Raji (cell line): ENCODE measurements around the gene ARL2.
A peak's percentile ranks its signal among the peaks of the same experiment; 100 is the strongest.

Experiments used
- POLR2A ChIP-seq: IDR thresholded peaks from 2 replicates; pipeline ENCODE4 v1.6.1; 2011; ENCODE audit warnings: low read depth, low read length, control low read depth; ENCODE audit not compliant: insufficient read depth

The ARL2 gene

GRCh38 chr11:64998690-64999431 lies 15.1 kb upstream of the ARL2 start:
- TF ChIP-seq POLR2A: no peak

- no peak for TF ChIP-seq POLR2A
These were observed 14.5 kb upstream of the ARL2 start for GRCh38 chr11:64999478-64999877.

GRCh38 chr11:65002706-65003105 lies 11.3 kb upstream of the ARL2 start:
- no peak for TF ChIP-seq POLR2A

- TF ChIP-seq POLR2A: no peak
These were observed 10.7 kb upstream of the ARL2 start for GRCh38 chr11:65003282-65003681.

- no peak for TF ChIP-seq POLR2A
These were observed 5.9 kb upstream of the ARL2 start for GRCh38 chr11:65008016-65008415.

GRCh38 chr11:65008873-65009272 lies 5.1 kb upstream of the ARL2 start:
- TF ChIP-seq POLR2A: no peak

- TF ChIP-seq POLR2A: no peak
These were observed 651 bp upstream of the ARL2 start for GRCh38 chr11:65013130-65013887.

GRCh38 chr11:65014726-65015227 lies 817 bp downstream of the ARL2 start:
- TF ChIP-seq POLR2A: no peak

GRCh38 chr11:65016705-65017104 lies 2.7 kb downstream of the ARL2 start:
- no peak for TF ChIP-seq POLR2A

- no peak for TF ChIP-seq POLR2A
These were observed 4.0 kb downstream of the ARL2 start for GRCh38 chr11:65017937-65018336.

GRCh38 chr11:65019824-65020223 lies 5.9 kb downstream of the ARL2 start:
- no peak for TF ChIP-seq POLR2A

GRCh38 chr11:65021003-65021402 lies 7.0 kb downstream of the ARL2 start:
- no peak for TF ChIP-seq POLR2A

- no peak for TF ChIP-seq POLR2A
These were observed 7.5 kb downstream of the ARL2 start for GRCh38 chr11:65021509-65021908.

- no peak for TF ChIP-seq POLR2A
These were observed 12.8 kb downstream of the ARL2 start for GRCh38 chr11:65026810-65027209.

GRCh38 chr11:65027213-65028067 lies 13.5 kb downstream of the ARL2 start, which contains the start of gene SNX15:
TSS of gene SNX15 (plus strand) at chr11:65027439. CDS start at chr11:65027538, 99 bp downstream.
- peak; percentile 84 for TF ChIP-seq POLR2A

GRCh38 chr11:65032216-65032615 lies 18.3 kb downstream of the ARL2 start:
- TF ChIP-seq POLR2A: no peak

- no peak for TF ChIP-seq POLR2A
These were observed 20.5 kb downstream of the ARL2 start for GRCh38 chr11:65034423-65034822.
